ENCODE measurements around the gene PAM16. TPM values are rescaled to one million over a fixed set of nuclear protein-coding genes. Genes with fewer than 3 reads are reported as not detected.

PAM16 gene
- total RNA-seq, 1 experiment from 2014 or later = 117 TPM

DNA sequence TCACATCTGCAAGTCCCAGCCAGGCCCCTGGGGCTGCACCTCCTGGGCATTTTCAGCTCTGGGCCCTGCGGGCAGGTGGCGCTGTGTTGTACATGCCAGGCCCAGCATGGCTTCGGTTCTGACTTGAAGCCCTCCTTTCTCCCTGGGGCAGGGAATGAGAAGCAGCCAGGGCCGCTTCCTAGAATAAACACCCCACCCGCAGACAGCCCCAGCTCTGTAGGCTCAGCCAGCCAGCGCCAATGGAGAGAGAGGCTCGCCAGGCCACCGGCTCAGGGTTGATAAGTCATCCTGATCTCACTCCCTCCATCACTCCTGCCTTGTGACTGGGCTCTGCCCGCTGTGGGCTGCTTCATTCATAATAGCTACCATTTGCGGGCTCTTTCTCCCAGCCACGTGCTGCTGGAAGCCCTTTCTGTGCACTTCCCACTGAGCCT lies 41.3 kb downstream of the PAM16 start:
- no peak overlapping the region for H3K27ac Mint-ChIP-seq (ENCODE audit: low read depth, unreplicated experiment)
- intact Hi-C loops (cut with micrococcal nuclease) = loop anchor here (1.0 to 2.0 kb wide), 2 partner anchors 20 to 37 kb away; partner anchors contain the start of gene TFAP4
- POLR2A ChIA-PET = interaction anchor here (0.9 to 1.4 kb wide), 2 partner anchors 10 to 39 kb away, joined by 5 to 6 read pairs; no protein-coding TSS in a partner anchor
- CTCF ChIA-PET = interaction anchor here (0.8 to 3.1 kb wide), 7 partner anchors 10 to 109 kb away, joined by 3 to 19 read pairs (median 4); no protein-coding TSS in a partner anchor
- H3K4me1 Mint-ChIP-seq (ENCODE audit: insufficient read depth, unreplicated experiment) = peaks cover 12% of the 10 kb centered on the region
- no TSS peak for BruUV-seq (replicated peaks)
- DNase-seq (ENCODE audit: unreplicated experiment) = no peak
- H3K36me3 Mint-ChIP-seq (ENCODE audit: insufficient read depth, unreplicated experiment) = peaks cover 12% of the 10 kb centered on the region
- no peaks in the 10 kb centered on the region for H3K9me3 Mint-ChIP-seq (ENCODE audit: unreplicated experiment)
- H3K4me3 Mint-ChIP-seq (ENCODE audit: unreplicated experiment) = no peak overlapping the region
- no peaks in the 10 kb centered on the region for H3K27me3 Mint-ChIP-seq (ENCODE audit: insufficient read depth, unreplicated experiment)
- peak; percentile 44 for TF ChIP-seq CTCF (IDR thresholded peaks at IDR 0.05; ENCODE audit: unreplicated experiment)

DNA sequence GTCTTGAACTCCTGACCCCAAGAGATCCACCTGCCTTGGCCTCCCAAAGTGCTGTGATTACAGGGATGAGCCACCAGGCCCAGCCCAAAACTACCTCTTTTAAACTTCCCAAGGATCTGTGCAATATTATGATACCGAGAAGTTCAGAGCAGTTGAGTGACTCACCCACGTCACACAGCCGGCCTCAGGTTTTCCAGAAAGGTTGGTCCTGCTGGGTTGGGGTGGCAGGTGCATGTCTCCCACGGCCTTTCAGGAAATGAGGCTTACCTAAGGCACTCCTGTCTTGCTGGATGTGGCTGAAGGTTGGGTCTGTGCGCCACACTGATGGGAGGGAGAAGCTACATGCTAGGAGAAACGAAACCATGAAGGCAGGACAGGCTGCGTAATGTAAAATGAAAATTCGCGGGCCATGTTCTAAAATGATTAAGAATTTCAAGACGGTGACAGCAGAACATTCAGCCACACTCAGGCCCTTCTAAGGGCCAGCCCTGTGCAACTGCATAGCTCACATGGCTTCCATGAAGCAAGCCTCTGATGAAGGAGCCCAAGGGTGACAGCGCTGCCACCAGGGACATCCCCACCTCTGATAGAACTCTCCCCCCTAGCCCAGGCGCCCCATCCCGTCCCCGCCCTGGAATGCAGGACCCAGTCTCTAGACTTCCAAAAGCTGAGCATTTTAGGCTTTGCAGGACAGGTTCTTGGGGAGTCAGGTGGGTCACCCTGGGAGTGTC lies 41.9 kb downstream of the PAM16 start:
- no TSS peak for BruUV-seq (replicated peaks)
- intact Hi-C loops (cut with micrococcal nuclease) = loop anchor here (1.0 to 2.0 kb wide), 2 partner anchors 21 to 36 kb away; partner anchors contain the start of gene TFAP4
- ChIA-PET CTCF (interaction anchor here (0.6 to 3.1 kb wide), 9 partner anchors 10 to 202 kb away, joined by 3 to 19 read pairs (median 4); no protein-coding TSS in a partner anchor), POLR2A (interaction anchor here (1.4 to 3.4 kb wide), 2 partner anchors 9 to 37 kb away, joined by 5 to 32 read pairs; partner anchors contain the start of gene TFAP4)
- Mint-ChIP-seq H3K27me3 (ENCODE audit: insufficient read depth, unreplicated experiment) (no peaks in the 10 kb centered on the region), H3K4me3 (ENCODE audit: unreplicated experiment) (no peak overlapping the region), H3K27ac (ENCODE audit: low read depth, unreplicated experiment) (no peak overlapping the region), H3K9me3 (ENCODE audit: unreplicated experiment) (no peaks in the 10 kb centered on the region), H3K36me3 (ENCODE audit: insufficient read depth, unreplicated experiment) (peaks cover 12% of the 10 kb centered on the region), H3K4me1 (ENCODE audit: insufficient read depth, unreplicated experiment) (peaks cover 8% of the 10 kb centered on the region)
- no peak for TF ChIP-seq CTCF (IDR thresholded peaks at IDR 0.05; ENCODE audit: unreplicated experiment)
- DNase-seq (ENCODE audit: unreplicated experiment) = no peak

GRCh38 chr16:4307215-4308037 lies 43.7 kb downstream of the PAM16 start:
- intact Hi-C loops (cut with micrococcal nuclease) = loop anchor here (1.0 to 2.0 kb wide), 3 partner anchors 8 to 35 kb away; partner anchors contain the start of gene TFAP4
- H3K4me3 Mint-ChIP-seq (ENCODE audit: unreplicated experiment) = peak overlapping the region; percentile 84
- H3K9me3 Mint-ChIP-seq (ENCODE audit: unreplicated experiment) = no peaks in the 10 kb centered on the region
- DNase-seq (ENCODE audit: unreplicated experiment) = peak; percentile 95
- POLR2A ChIA-PET = interaction anchor here (1.0 to 3.4 kb wide), 5 partner anchors 9 to 650 kb away, joined by 3 to 32 read pairs (median 5); partner anchors contain the start of genes GLIS2 and TFAP4
- H3K4me1 Mint-ChIP-seq (ENCODE audit: insufficient read depth, unreplicated experiment) = peaks cover 8% of the 10 kb centered on the region
- no peaks in the 10 kb centered on the region for H3K27me3 Mint-ChIP-seq (ENCODE audit: insufficient read depth, unreplicated experiment)
- CTCF ChIA-PET = interaction anchor here (1.0 to 3.1 kb wide), 5 partner anchors 10 to 369 kb away, joined by 3 to 19 read pairs (median 7); no protein-coding TSS in a partner anchor
- H3K36me3 Mint-ChIP-seq (ENCODE audit: insufficient read depth, unreplicated experiment) = peaks cover 19% of the 10 kb centered on the region
- no peak for TF ChIP-seq CTCF (IDR thresholded peaks at IDR 0.05; ENCODE audit: unreplicated experiment)
- peak overlapping the region; percentile 92 for H3K27ac Mint-ChIP-seq (ENCODE audit: low read depth, unreplicated experiment)
- no TSS peak for BruUV-seq (replicated peaks)
